GM20431 (cell line): ENCODE measurements around the gene MFGE8.

Source experiments
- in situ Hi-C: fragments of 300-500 bp; cut with MseI, MboI; formaldehyde crosslinking; loops from one replicate; pipeline ENCODE4 v1.15.0; 2020; ENCODE audit warnings: low sequenced_read_pairs; ENCODE audit not compliant: unreplicated experiment

MFGE8 gene

DNA sequence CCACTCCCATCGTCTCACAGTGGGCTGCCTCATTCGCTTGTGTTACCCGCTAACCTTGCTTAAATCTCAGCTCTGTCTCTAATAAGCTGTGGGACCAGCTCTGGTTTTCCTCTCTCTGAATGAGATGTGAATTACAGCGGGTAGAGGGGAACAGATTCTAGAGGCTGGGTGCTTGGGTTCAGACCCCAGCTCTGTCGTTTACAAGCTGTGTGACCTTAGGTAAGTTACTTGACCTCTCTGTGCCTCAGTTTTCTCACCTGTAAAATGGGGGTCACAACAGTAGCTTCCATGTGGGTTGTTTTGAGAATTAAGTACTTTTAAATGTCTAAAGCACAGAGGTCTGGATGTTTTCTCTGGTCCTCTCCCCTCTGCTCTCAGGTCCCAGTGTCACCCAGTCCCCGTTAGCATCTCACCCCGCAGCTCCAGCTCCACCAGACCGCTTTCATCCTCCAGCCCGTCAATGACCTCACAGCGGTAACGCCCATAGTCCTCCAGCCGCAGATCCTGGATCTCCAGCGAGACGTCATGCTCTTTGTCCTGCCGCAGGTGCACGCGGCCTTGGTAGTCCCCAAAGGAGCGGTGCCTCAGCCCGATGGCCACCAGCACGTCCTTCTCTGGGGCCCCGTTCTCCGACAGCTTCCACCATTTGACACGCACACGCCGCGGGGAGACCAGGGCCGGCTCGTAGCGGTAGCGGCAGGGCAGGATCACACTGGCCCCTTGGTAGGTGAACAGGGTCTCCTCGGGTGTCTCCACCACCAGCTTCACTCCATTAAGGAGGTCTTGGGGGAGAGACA, 32.0 kb downstream of the MFGE8 start:
- in situ Hi-C loops: loop anchor here (25.0 kb wide), 1 partner anchor 306 kb away; no protein-coding TSS in a partner anchor

- in situ Hi-C loops: loop anchor here (25.0 kb wide), 1 partner anchor 309 kb away; no protein-coding TSS in a partner anchor
Measured at GRCh38 chr15:88878720-88879184, 34.4 kb downstream of the MFGE8 start.

DNA sequence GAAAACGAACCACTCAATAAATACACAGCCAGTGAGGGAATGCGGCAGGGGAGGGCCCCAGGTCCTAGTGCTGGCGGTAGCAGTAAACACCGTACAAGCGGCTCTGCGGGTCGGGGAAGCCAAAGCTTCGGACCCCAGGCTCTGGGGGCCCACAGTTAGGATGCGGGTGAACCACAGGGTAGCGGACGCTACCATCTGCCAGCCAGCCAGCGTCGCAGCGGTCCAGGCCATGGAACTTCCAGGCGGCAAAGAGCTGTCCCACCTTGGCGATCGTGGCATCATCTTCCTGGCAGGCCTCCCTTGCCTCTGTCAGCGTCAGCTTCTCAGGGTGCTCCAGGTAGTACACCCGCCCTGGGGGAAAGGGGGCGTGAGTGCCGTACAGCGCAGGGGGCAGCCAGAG, 35.3 kb downstream of the MFGE8 start:
- in situ Hi-C loops: loop anchor here (25.0 kb wide), 1 partner anchor 309 kb away; no protein-coding TSS in a partner anchor

- in situ Hi-C loops: loop anchor here (25.0 kb wide), 1 partner anchor 310 kb away; no protein-coding TSS in a partner anchor
Measured at GRCh38 chr15:88877415-88877814, 35.8 kb downstream of the MFGE8 start.

DNA sequence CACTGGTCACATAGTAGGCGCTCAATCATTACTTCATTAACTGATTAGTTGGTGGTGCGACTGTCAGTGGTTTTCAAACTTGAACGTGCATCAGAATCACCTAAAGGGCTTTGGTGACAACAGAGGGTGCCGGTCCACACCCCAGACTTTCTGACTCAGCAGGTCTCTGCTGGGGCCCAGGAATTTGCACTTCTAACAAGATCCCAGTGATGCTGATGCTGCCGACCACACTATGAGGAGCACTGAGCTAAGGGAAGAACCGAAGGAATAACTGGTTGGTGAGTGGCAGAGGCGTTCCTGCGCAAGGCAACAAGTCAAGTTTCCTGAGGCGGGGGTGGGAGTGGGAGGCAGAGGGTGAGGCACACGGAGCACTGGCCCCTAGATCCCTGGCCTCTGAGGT, 36.6 kb downstream of the MFGE8 start:
- in situ Hi-C loops: loop anchor here (25.0 kb wide), 1 partner anchor 311 kb away; no protein-coding TSS in a partner anchor

GRCh38 chr15:88874684-88875083, 38.5 kb downstream of the MFGE8 start:
- in situ Hi-C loops: loop anchor here (25.0 kb wide), 1 partner anchor 313 kb away; no protein-coding TSS in a partner anchor

DNA sequence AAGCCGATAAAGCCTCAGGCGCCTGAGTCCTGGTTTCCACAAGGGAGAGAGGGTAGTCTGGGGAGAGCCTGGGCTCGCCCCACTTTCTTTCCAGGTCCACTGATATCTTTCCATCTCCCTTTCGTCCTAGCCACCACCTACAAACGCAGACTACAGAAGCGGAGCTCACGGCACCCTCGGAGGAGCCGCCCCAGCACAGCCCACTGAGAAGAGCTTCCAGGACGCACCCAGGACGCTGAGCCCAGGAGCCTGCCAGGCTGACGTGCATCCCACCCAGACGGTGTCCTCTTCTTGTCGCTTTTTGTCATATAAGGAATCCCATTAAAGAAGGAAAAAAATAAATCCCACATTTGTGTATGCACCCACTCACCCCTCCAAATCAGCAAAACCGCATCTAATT, 38.9 kb downstream of the MFGE8 start:
- in situ Hi-C loops: no loop called here

DNA sequence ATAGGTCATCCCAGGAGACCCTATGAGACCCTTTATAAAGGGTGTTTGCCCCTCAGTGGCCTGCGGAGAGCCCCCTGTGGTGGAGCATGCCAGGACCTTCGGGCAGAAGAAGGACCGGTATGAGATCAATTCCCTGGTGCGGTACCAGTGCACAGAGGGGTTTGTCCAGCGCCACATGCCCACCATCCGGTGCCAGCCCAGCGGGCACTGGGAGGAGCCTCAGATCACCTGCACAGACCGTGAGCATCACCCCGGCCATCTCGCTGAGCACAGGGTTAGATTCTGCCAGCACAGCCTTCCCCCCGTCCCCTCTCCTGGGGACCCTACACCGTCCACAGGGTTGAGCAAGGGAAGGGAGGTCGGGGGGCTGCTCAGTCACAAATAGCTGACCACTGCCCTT, 39.4 kb downstream of the MFGE8 start:
- in situ Hi-C loops: no loop called here

GRCh38 chr15:88872706-88873105, 40.5 kb downstream of the MFGE8 start:
- in situ Hi-C loops: no loop called here

DNA sequence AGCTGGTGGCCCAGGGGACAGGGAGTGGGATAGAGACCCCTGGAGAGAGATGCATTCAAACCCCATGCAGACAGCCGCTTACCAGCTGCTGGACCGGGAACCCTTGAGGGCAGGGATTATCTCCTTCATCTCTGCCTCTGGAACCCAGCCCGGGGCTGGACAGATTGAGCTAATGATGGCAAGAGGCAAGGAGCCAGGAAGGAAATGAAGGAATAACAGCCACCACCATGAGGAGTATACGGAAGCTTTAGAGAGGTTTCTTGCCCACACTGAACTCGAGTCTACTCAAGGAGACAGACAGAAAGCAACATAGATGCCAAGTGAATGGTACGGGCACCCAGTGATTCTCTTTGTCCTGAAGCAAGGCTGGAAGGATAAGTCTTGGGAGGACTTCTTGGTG, 41.1 kb downstream of the MFGE8 start:
- in situ Hi-C loops: no loop called here

DNA sequence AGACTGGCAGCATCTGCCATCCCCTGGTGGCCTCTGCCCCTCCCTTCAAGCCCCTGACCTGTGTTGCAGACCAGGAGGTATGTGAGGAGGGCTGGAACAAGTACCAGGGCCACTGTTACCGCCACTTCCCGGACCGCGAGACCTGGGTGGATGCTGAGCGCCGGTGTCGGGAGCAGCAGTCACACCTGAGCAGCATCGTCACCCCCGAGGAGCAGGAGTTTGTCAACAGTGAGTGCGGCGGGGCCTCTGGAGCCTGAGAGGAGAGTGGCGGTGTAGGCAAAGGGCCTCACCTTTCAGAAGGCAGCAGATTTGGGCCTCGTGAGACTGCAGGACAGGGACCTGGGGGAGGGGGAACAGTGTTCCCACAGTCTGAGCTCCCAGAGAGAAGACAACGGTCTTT, 41.9 kb downstream of the MFGE8 start:
- in situ Hi-C loops: no loop called here

DNA sequence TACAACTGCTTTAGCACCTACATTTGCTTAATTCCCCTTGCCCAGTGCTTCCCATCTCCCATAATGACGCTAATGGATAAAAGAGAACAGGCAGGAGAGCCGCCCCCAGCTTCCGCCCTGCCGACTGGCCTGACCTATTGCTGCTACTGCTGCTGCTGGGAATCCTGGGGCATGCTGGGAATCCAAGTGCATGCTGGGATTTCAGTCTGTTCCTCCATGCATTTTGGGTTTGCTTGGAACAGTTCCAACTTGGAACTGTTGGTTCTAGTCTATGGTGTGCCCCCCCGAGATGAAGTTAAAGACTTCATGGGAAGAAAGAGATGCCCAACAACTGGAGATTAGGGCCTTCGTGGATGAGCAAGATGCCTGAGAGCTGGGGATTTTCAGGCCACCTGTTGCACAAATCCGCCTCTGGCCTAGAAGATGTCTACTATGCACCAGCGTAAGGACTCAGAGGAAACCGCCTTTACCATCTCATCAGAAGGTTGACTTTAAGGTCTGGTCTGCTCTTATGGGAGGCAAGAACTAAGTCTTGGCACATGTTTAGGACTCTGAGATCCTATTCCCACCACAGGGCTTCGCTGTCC, 46.8 kb downstream of the MFGE8 start:
- in situ Hi-C loops: no loop called here

DNA sequence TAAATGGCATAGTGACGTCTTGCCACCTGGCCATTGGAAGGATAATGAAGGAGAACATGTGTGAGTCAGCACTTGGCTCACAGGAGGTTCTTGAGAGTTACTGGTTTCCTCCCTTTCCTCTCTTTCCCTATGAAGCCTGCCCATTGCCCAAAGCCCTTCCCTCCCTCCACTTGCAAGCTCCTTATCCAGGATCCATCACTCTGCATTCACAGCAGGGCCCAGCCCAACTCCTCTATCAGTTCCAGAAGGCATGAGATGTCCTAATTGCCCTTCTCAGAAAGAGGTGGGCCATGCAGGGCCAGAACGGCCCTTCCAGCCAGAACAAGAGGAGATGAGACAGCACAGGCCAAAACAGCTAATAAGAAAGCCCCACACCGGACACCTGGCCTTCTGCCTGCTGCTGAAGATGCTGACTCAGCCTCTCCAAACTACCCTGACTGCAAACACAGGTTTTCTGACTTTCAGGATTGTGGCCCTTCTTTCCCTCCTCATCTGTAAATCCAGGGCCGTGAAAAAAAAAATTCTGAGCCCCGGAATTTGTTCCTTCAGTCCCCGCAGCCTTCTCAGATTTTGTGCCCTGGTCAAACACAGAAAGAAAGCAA, 47.6 kb downstream of the MFGE8 start:
- in situ Hi-C loops: no loop called here

- in situ Hi-C loops: no loop called here
Measured at GRCh38 chr15:88864861-88865497, 48.2 kb downstream of the MFGE8 start.

- in situ Hi-C loops: no loop called here
Measured at GRCh38 chr15:88863412-88863811, 49.8 kb downstream of the MFGE8 start.

DNA sequence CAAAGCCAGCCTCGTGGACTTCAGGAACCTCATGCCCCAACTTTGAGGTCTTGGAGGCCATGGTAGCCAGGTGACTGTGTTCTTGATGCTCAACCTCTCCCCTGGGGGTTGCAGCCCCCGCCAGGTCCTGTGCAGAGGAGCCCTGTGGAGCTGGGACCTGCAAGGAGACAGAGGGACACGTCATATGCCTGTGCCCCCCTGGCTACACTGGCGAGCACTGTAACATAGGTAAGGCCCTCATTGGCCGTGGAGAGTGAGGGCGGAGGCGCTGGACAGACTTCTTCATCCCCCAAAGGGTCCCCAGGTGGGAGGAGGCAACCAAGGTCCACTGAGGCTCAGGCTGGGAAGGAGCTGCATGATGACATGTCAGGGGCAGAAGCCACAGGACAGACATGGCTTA, 53.0 kb downstream of the MFGE8 start:
- in situ Hi-C loops: no loop called here

GRCh38 chr15:88859550-88859949, 53.6 kb downstream of the MFGE8 start:
- in situ Hi-C loops: no loop called here

GRCh38 chr15:88858934-88859333, 54.2 kb downstream of the MFGE8 start:
- in situ Hi-C loops: no loop called here

- in situ Hi-C loops: no loop called here
Measured at GRCh38 chr15:88852476-88852875, 60.7 kb downstream of the MFGE8 start.

- in situ Hi-C loops: no loop called here
Measured at GRCh38 chr15:88849376-88850072, 63.7 kb downstream of the MFGE8 start.
